ENCODE measurements around the gene PNMA8C. TPM values are rescaled to one million over a fixed set of nuclear protein-coding genes. Genes with fewer than 3 reads are reported as not detected.

Gene PNMA8C
- total RNA-seq, 6 experiments from 2014 or later: 0.05 to 0.09 (median 0.07) TPM; not detected in 3

DNA sequence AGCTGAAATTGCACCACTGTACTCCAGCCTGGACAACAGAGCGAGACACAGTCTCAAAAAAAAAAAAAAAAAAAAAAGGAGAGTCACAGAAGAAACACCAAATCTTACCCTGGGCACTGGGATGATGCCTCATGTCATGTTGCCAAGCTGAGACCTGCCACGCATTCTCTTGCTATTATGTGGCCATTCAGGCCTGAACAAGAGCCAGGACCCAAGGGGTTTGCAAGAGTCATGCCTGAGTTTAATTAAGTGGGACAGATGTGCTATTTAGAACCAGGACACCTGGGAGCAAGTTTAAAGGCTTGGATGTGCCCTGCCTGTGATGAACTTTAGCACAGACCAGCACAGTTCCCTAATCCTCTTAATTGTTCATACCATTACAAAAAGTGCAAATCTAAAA lies 32.8 kb upstream of the PNMA8C start:
- Mint-ChIP-seq H3K27ac (no peak overlapping the region), H3K9me3 (no peaks in the 10 kb centered on the region), H3K4me1 (ENCODE audit: low read depth) (peaks cover 9% of the 10 kb centered on the region), H3K36me3 (ENCODE audit: low read depth) (peaks cover 4% of the 10 kb centered on the region; the same call in 1 of the 2 replicates), H3K4me3 (no peak overlapping the region), H3K27me3 (ENCODE audit: insufficient read depth) (no peaks in the 10 kb centered on the region; the same call in 1 of the 2 replicates)
- TF ChIP-seq CTCF (IDR thresholded peaks at IDR 0.05): no peak
- DNase-seq: no peak

- Mint-ChIP-seq H3K36me3 (ENCODE audit: low read depth) (peaks cover 4% of the 10 kb centered on the region; the same call in 1 of the 2 replicates), H3K9me3 (no peaks in the 10 kb centered on the region), H3K4me1 (ENCODE audit: low read depth) (peaks cover 9% of the 10 kb centered on the region), H3K4me3 (no peak overlapping the region), H3K27ac (no peak overlapping the region), H3K27me3 (ENCODE audit: insufficient read depth) (no peaks in the 10 kb centered on the region; the same call in 1 of the 2 replicates)
- DNase-seq: no peak
- TF ChIP-seq CTCF (IDR thresholded peaks at IDR 0.05): no peak
Observed at GRCh38 chr19:46460981-46461380, 32.2 kb upstream of the PNMA8C start.

- no peak for DNase-seq
- Mint-ChIP-seq H3K27me3 (ENCODE audit: insufficient read depth) (no peaks in the 10 kb centered on the region; the same call in 1 of the 2 replicates), H3K4me3 (no peak overlapping the region), H3K9me3 (no peaks in the 10 kb centered on the region), H3K4me1 (ENCODE audit: low read depth) (peaks cover 6% of the 10 kb centered on the region; the same call in 1 of the 2 replicates), H3K27ac (no peak overlapping the region), H3K36me3 (ENCODE audit: low read depth) (no peaks in the 10 kb centered on the region)
- no peak for TF ChIP-seq CTCF (IDR thresholded peaks at IDR 0.05)
Observed at GRCh38 chr19:46460055-46460454, 31.3 kb upstream of the PNMA8C start.

GRCh38 chr19:46456930-46457329 lies 28.2 kb upstream of the PNMA8C start:
- no peak for DNase-seq
- TF ChIP-seq CTCF (IDR thresholded peaks at IDR 0.05): no peak
- H3K36me3 Mint-ChIP-seq (ENCODE audit: low read depth): no peaks in the 10 kb centered on the region
- H3K27me3 Mint-ChIP-seq (ENCODE audit: insufficient read depth): peaks cover 8% of the 10 kb centered on the region
- H3K4me1 Mint-ChIP-seq (ENCODE audit: low read depth): peaks cover 6% of the 10 kb centered on the region; the same call in 1 of the 2 replicates
- no peak overlapping the region for H3K27ac Mint-ChIP-seq
- H3K9me3 Mint-ChIP-seq: no peaks in the 10 kb centered on the region
- H3K4me3 Mint-ChIP-seq: no peak overlapping the region

DNA sequence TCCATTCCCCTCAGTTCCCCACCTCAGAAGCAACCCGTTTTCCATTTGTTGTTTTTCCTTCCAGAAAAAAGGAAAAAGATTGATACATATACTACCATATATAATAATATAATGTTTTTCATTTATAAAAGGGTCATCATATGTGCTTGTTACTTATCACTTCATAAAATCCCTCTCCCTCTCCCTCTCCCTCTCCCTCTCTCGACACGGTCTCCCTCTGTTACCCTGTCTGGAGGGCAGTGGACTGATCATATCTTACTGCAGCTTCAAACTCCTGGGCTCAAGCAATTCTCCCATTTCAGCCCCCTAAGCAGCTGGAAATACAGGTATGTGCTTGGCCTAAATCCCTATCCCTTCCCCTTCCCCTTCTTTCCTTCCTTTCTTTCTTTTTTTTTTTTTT lies 25.5 kb upstream of the PNMA8C start:
- peaks cover 6% of the 10 kb centered on the region; the same call in 1 of the 2 replicates for H3K4me1 Mint-ChIP-seq (ENCODE audit: low read depth)
- peaks cover 7% of the 10 kb centered on the region for H3K9me3 Mint-ChIP-seq
- TF ChIP-seq CTCF (IDR thresholded peaks at IDR 0.05): no peak
- H3K4me3 Mint-ChIP-seq: no peak overlapping the region
- H3K36me3 Mint-ChIP-seq (ENCODE audit: low read depth): peaks cover 7% of the 10 kb centered on the region
- H3K27me3 Mint-ChIP-seq (ENCODE audit: insufficient read depth): peaks cover 12% of the 10 kb centered on the region
- no peak overlapping the region for H3K27ac Mint-ChIP-seq
- DNase-seq: no peak

DNA sequence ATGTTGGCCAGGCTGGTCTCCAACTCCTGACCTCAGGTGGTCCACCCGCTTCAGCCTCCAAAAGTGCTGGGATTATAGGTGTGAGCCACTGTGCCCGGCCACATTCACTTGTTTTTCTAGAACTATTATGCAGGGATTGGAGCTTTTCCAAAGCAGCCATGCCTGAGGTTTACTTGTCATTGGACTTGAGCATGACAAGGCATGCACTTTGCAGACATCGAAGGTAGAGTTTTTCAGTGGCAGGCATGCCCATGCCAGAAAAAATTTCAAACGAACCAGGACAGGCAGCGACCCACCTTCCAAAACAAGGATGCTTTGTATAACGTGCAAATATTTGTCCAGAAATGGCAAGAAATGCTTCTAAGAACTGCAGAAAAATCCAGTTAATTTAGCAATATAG lies 24.9 kb upstream of the PNMA8C start:
- Mint-ChIP-seq H3K4me3 (no peak overlapping the region), H3K9me3 (peaks cover 7% of the 10 kb centered on the region), H3K4me1 (ENCODE audit: low read depth) (peaks cover 6% of the 10 kb centered on the region; the same call in 1 of the 2 replicates), H3K27ac (no peak overlapping the region), H3K36me3 (ENCODE audit: low read depth) (peaks cover 8% of the 10 kb centered on the region), H3K27me3 (ENCODE audit: insufficient read depth) (peaks cover 13% of the 10 kb centered on the region)
- DNase-seq: no peak
- TF ChIP-seq CTCF (IDR thresholded peaks at IDR 0.05): no peak

All from HFFc6 (cell line).